AG09309 (cell line): ENCODE results near the gene AUTS2.

Experiments
- DNase-seq: peaks from one replicate; pipeline ENCODE4 v3.0.0-alpha.2; 2010; ENCODE audit warnings: low read depth
- H3K4me3 ChIP-seq: 2 replicates; pipeline ENCODE4 v1.5.1; 2011; ENCODE audit warnings: mild to moderate bottlenecking, low read depth, low read length, moderate library complexity; ENCODE audit not compliant: control insufficient read depth
- CTCF ChIP-seq: IDR thresholded peaks from 2 replicates; pipeline ENCODE4 v1.5.1; 2011; ENCODE audit warnings: mild to moderate bottlenecking, low read depth, low read length, inconsistent platforms; ENCODE audit not compliant: insufficient read depth, control insufficient read depth; ENCODE audit errors: missing control alignments

Gene AUTS2

GRCh38 chr7:70539205-70539604, 940.9 kb downstream of the AUTS2 start:
- no peak for DNase-seq
- no peak for TF ChIP-seq CTCF
- H3K4me3 ChIP-seq: no peak overlapping the region

- H3K4me3 ChIP-seq: no peak overlapping the region
- no peak for DNase-seq
- no peak for TF ChIP-seq CTCF
These were observed 941.3 kb downstream of the AUTS2 start for GRCh38 chr7:70539617-70540016.

- TF ChIP-seq CTCF: no peak
- no peak for DNase-seq
- no peak overlapping the region for H3K4me3 ChIP-seq
These were observed 942.4 kb downstream of the AUTS2 start for GRCh38 chr7:70540641-70541040.

- TF ChIP-seq CTCF: no peak
- H3K4me3 ChIP-seq: no peak overlapping the region
- no peak for DNase-seq
These were observed 944.6 kb downstream of the AUTS2 start for GRCh38 chr7:70542750-70543376.

- H3K4me3 ChIP-seq: no peak overlapping the region
- DNase-seq: no peak
- no peak for TF ChIP-seq CTCF
These were observed 945.7 kb downstream of the AUTS2 start for GRCh38 chr7:70544016-70544415.

GRCh38 chr7:70545214-70545613, 946.9 kb downstream of the AUTS2 start:
- no peak for TF ChIP-seq CTCF
- no peak overlapping the region for H3K4me3 ChIP-seq
- DNase-seq: no peak

- no peak for DNase-seq
- TF ChIP-seq CTCF: no peak
These were observed 953.9 kb downstream of the AUTS2 start for GRCh38 chr7:70552141-70552540.

More at GRCh38 chr7:70552141-70552540, 953.9 kb downstream of the AUTS2 start:
- no peak overlapping the region for H3K4me3 ChIP-seq
